ENCODE data around the gene ADGRF4.

The ADGRF4 gene, protein sequence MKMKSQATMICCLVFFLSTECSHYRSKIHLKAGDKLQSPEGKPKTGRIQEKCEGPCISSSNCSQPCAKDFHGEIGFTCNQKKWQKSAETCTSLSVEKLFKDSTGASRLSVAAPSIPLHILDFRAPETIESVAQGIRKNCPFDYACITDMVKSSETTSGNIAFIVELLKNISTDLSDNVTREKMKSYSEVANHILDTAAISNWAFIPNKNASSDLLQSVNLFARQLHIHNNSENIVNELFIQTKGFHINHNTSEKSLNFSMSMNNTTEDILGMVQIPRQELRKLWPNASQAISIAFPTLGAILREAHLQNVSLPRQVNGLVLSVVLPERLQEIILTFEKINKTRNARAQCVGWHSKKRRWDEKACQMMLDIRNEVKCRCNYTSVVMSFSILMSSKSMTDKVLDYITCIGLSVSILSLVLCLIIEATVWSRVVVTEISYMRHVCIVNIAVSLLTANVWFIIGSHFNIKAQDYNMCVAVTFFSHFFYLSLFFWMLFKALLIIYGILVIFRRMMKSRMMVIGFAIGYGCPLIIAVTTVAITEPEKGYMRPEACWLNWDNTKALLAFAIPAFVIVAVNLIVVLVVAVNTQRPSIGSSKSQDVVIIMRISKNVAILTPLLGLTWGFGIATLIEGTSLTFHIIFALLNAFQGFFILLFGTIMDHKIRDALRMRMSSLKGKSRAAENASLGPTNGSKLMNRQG

DNA sequence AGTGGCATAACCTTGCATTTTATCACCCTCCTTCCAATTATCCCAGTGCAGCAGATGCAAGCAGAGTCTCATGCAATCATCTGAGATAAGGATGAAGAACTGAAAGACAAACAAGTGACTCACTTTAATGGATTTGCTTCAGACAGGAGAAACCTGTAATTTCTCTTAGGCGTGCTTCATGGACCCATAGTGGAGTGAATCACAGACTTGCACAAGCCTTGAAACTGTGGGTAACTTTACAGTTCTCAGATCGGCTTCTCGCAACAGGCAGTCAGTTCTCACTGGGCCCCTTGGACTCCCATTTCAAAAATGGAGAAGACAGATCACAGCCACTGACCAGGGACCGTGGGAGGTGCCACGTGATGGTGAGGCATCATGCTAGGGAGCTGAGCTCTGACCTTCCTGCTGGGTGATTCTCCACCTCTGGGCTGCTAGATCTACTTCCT is at the start of gene ADGRF4:
Gene ADGRF4 (plus strand): TSS at position 239 of the 446 bp plus-strand sequence. CDS start 8,666 bp downstream, outside the sequence.
- DNase-seq: no peak

- DNase-seq: no peak
These were observed 47.6 kb upstream of the ADGRF4 start for GRCh38 chr6:47650553-47651432.

DNA sequence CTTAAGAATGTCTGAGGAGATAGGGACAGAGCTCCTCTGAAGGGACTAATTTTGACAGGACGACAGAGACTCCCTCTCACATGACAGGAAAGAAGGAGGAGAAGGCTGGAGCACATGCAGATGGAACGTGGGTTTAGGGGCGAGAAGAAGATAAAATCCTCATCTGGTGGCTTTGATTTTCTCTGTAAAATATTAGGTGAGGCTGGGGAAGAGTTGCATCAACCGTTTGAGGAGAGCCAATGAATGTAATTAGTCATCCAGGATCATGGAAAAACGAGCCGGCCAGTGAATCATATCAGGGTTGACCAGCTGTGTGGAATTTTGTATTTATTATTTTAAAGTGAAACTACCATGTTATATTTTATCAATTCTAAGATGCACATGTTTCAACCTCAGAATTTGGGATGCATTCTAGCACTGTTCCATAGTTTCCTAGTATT is 46.9 kb upstream of the ADGRF4 start:
- DNase-seq: no peak

DNA sequence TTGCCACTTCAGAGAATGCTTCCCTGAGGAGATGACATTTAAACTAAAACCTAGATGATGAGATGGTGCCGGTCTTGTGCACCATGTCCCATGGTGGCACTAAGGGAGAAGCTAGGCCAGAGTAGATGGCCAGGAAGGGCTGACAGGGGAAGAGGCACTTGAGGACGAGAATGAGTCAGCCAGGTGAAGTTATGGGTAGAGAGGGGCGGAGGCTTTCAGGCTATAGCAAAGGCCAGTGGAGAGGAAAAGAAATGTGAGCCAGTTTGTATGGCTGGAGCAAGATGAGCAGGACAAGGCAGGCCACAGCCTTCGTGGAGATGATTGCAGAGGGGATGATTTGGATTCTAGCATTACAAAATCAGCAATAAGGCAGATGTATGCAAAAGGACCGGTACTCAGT is 44.7 kb upstream of the ADGRF4 start:
- DNase-seq: no peak

- DNase-seq: no peak
These were observed 44.1 kb upstream of the ADGRF4 start for GRCh38 chr6:47654255-47654654.

GRCh38 chr6:47655719-47656595 is 42.4 kb upstream of the ADGRF4 start:
- no peak for DNase-seq

DNA sequence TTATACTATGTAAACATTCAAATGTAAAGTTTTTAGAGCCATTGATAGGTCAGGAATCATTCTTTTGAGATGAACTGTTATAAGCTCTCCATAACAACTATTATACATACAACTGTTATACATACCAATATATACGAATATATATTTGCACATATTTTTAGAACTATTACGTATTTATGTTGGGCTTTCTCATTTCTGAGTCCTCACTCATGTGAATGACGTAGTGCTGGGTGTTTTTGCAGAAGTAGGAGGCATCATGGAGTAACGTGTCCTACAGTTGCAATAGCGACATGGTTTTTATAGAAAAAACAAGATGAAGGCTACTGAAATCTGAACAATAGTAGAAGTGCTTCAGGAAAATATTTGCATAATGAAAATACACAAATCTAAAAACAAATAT is 36.4 kb upstream of the ADGRF4 start:
- no peak for DNase-seq

GRCh38 chr6:47663462-47664216 is 34.7 kb upstream of the ADGRF4 start:
- DNase-seq: no peak

GRCh38 chr6:47665112-47665511 is 33.3 kb upstream of the ADGRF4 start:
- no peak for DNase-seq

DNA sequence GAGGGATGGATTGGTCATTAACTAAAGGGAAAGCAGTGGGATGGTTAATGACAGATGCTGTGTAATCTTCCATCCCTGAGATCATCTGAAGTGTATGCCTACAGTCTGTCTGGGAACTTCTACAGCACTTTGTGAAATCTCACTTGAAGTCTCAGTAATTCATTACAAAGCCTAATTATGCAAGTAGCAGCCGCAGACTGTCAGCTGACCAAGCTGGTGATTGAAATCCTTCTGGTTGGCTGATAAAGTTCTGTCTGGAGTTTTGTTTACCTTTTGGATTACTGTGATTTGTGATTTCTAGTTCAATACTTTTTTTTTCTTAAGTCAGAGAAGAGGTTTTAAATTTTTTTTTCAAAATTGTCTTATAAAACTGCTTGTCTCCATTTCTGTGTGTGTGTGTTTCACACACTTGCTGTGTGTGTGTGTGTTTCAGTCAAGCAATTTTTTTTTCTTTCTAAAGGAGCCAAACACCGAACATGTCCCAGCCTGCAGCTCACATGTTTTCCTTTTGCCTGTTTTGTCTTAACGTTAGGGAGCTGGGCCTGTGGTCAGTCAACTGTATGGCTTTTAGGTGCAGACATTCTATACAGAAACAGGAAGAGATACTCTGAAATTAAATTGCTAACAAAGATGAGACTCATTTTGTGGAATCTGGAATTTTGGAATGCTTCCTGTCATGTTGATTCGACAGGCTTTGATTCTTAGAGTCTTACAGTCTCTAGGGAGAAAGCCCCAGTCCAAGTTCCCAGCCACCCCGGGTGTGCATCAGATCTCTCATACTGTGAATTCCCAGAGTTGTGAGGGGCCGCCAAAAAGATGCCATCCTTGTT is 28.5 kb upstream of the ADGRF4 start:
- DNase-seq: no peak

GRCh38 chr6:47670851-47671250 is 27.5 kb upstream of the ADGRF4 start:
- no peak for DNase-seq

- no peak for DNase-seq
These were observed 26.6 kb upstream of the ADGRF4 start for GRCh38 chr6:47671777-47672176.

DNA sequence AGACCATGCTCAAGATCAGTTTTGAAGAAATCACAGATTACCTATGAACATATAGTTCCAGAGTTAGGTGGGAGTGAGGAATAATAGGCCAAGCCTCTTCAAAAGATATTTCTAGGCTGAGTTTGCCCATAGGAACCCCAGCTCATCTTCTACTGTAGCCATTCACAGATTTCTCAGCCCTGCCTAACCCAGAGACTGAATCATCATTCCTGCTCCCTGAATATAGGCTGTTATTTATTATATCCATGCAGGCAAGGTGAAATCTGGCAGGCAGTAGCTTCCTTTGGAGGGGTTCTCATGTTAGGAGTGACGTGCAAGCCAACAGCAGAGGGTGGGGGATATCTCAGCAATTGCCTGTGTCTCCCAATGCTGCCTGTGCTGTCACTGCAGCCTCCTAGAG is 25.6 kb upstream of the ADGRF4 start:
- no peak for DNase-seq

- DNase-seq: no peak
These were observed 23.7 kb upstream of the ADGRF4 start for GRCh38 chr6:47674673-47675072.

DNA sequence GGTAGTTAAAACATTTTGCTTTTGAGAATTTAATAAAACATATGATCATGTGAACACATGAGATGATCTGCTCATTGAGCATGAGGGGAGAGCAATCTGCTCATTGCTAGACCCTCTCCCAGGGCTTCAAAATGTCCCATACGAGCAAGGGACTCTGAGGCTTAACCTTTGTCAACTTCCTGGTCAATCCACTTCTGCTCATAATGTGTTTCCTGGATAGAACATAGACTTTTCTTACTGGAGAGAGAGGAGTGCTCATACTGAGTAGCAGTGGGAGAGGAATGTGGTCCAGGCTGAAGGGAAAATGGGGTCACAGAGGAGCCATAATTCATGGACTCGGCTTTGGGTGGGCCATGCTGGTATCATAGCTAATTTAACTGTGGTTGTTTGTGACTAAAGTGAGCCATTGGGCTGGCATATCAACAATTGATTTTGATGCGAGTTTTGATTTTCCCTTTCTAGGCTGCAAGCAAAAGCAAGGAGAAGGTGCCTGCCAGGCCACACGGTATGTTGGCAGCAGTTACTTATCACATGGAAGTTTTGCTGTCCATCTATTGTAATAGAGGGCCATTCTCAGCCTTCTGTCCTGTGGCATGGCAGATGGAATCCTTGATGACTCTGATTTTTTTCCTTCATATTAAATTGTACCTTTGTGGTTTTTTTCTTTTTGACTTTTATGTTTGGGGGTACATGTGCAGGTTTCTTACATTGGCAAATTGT is 20.8 kb upstream of the ADGRF4 start:
- DNase-seq: no peak

- DNase-seq: no peak
These were observed 19.6 kb upstream of the ADGRF4 start for GRCh38 chr6:47678739-47679138.

DNA sequence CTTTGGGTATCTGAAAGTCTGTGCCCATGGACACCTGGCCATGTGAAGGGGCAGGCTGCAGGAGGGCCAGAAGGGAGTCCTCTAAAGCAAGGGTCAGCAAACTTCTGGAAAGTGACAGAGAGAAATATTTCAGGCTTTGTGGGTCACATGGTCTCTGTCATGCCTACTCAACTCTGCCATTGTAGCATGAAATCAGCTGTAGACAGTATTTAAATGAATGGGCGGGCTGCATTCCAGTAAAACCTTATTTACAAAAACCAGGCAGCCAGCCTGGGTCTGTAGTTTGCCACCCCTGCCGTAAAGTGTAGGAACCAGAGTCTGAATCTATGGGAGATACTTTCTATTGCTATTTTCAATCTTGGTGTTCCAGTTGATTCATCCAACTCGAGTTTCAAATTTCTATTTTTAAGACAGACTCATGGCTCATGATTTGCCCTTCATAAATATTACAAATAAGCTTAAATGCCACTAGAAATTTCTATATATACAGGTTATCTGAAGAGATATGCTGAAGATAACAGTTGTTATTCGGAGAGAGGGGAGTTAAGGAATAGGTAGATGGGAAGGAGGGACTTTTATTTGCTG is 19.0 kb upstream of the ADGRF4 start:
- no peak for DNase-seq

DNA sequence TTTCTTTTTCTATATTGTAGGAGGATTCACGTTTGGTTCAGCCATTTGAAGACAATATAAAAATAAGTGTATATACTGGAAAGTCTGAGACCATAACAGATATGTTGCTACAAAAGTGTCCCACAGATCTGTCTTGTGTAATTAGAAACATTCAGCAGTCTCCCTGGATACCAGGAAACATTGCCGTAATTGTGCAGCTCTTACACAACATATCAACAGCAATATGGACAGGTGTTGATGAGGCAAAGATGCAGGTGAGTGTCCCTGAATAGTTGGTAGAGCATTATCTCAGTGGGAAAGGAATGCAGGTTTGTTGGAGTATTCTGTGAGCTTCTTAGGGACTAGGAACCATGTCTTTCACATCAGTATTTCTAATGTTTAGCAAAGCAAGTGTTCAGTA is 18.3 kb upstream of the ADGRF4 start:
- no peak for DNase-seq

GRCh38 chr6:47680724-47681123 is 17.7 kb upstream of the ADGRF4 start:
- DNase-seq: no peak

All from SIG-M5 (cell line).